HG03097 (cell line): ENCODE measurements around the gene SSR3.
A peak's percentile ranks its signal among the peaks of the same experiment; 100 is the strongest.

Source experiments
- ATAC-seq: cut with Tn5 transposase; IDR thresholded peaks from one replicate; pipeline ENCODE4 v1.9.1; 2021; ENCODE audit not compliant: unreplicated experiment, low FRiP score

SSR3 gene

GRCh38 chr3:156539802-156540201 lies 15.1 kb downstream of the SSR3 start:
- no peak for ATAC-seq

DNA sequence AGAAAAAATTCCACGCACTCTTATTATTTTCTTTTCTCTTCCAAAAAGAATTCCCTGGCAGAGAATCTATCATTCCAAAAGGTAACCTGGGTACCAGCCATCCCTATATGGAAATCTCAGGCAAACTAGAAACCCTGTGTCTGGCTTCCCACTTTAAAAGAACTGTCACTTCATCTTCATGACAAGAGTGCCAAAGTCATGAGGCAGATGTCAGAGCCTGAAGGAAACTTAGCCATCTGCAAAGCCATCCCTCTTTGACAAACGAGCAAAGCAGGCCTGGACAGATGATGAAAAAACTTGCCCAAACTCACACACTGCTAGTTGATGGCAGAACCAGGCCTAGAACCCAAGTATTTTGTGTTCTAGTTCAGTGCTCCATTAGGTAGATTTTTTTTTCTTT lies 15.9 kb downstream of the SSR3 start:
- ATAC-seq: no peak

DNA sequence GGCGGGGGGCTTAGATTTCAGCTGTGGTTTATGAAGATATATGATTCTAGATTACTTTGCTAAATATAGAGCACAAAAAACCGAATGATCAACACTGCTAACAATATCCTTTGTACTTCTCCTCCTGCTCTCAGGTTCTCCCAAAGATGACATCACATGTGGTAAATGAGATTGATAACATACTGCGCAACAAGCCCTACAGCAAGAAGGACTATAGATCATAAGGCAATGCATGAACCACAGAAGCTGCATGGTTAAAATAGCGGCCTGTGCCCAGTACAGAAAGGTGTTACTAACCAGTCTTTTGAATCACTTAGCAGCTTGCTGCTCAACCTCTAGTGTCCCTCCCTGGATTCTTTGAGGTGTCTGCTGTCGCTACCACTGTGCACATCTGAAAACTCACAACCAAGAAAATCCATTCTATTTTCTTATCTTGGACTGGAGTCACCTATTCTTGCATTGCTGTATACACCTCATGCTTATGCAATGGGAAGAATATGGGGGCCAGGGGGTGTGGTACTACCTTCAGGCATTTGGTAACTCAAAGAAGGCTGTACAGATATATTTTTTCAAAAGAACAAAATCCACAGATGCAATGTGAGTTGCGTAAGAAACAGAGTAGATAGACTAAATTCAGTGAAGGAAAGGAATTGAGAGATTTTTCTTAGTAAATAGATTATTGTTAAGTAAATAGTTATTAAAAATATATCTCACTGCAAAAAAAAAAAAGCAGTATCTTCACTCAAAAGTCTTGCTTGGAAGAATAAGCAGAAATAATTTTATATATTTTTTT lies 18.2 kb downstream of the SSR3 start:
- ATAC-seq: no peak

- no peak for ATAC-seq
These were observed 19.1 kb downstream of the SSR3 start for GRCh38 chr3:156535798-156536197.

DNA sequence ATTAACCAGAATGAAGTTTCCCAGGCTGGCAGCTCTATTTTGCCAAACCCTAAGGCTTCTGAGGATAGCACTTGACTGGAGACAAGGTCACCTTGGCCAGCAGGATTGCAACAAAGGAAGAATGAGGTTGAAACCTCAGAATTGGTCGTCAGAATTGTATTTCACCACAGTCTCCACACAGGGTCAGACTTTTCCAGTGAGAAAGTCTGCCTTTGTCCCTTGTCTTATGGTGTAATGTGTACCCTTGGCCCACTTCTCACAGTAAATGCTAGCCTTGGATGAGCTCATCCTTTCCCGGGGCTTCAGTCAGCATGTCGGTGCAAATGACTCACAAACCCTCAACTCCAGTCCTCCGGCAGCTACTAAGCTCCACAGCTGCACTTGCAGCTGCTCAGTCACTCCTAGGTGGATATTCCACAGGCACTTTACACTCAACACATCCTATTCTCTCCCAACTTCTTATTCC lies 19.7 kb downstream of the SSR3 start:
- no peak for ATAC-seq

DNA sequence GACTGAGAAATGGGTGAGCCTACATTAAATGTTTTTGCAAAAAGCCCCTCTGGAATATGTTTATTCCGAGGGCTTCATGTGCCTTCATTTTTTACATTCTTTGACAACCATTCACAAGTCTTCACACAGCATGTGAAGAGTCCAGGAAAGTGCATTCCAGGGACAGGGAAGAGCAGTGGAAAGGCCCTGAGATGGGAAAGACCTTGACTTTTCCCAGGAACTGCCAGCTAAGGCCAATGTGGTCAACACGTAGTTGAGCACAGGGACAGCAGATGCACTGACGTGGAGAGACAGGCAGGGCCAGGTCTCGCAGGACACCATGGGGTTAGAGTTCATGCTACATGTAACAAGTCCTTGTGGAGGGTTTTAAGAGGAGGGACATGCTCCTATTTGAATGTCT lies 21.7 kb downstream of the SSR3 start:
- ATAC-seq: no peak

GRCh38 chr3:156532730-156533129 lies 22.2 kb downstream of the SSR3 start:
- no peak for ATAC-seq

DNA sequence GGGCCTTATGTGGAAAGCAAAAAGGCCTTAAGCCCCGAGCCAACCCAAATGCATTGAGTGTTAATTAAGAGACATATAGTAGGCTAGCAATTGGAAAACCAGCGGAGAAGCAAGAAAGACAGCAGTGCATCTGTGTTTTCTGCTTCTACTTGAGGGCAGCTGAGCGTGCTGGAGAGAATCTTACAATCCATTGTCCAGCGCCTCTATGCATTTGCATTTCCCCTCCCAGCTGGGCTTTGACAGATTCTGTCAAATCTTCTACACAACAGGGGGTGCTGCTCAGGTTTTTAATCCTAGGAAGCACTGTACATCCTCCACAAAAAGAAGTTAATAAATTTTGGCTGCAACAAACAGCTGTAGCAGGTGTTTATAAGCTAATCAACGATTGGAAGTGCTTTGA lies 23.9 kb downstream of the SSR3 start:
- ATAC-seq: no peak

DNA sequence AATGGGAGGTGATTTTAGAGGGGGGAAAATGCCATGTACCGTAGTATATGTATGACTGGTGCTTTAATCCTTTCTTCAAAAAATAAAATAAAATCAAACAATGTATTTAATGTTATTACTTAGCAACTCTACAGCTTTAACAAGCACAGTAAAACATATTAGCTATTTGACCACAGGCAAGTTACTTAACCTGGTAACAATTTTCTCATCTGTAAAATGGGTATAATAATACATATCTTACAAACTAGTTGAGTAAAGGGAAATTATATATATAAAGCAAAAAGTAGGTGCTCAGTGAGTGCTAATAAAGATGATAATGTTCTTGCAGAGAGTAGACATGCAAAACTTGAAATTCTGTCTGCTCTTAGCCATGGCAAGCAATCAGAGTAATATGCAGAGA lies 27.9 kb downstream of the SSR3 start:
- ATAC-seq: no peak

GRCh38 chr3:156525808-156526207 lies 29.1 kb downstream of the SSR3 start:
- no peak for ATAC-seq

- ATAC-seq: no peak
These were observed 32.2 kb downstream of the SSR3 start for GRCh38 chr3:156522673-156523072.

DNA sequence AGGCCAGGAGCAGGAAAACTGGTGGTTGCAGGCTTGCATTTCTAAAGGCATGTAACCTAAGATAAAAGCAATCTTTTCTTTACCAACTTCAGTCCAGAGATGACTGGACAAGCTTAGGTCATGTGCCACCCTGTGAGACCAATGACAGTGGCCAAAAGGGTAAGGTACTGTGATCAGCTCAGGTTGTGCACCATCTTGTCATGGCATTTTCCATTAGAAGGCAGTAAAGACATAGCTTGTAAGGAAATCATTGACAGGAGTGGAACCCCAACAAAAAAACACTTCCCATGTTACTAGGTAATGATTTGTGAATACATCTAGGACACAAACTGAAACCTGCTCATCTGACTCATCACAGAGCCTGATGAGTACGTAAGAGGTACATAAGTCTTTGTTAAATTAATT lies 35.2 kb downstream of the SSR3 start:
- peak; percentile 67 for ATAC-seq

GRCh38 chr3:156518726-156519125 lies 36.2 kb downstream of the SSR3 start:
- ATAC-seq: no peak

DNA sequence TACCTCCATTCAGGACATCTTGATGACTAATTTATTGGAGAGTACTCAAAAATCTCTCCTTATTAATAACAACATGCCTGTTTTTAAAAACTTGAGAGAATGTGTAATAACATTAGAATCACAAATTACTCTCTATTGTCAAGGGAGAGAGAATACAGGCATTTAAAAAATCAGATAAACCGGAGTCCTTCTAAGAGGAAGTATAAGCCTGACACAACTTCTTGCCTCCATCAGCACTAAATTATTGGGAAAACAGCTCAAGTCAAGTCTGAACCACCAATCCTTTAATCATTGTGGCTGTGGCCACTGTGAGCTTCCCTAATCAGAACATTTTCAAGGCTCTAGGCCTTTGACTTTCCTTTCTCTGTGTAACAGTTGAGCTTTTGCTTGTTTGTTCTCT lies 38.0 kb downstream of the SSR3 start:
- no peak for ATAC-seq

- no peak for ATAC-seq
These were observed 38.6 kb downstream of the SSR3 start for GRCh38 chr3:156516284-156516683.

DNA sequence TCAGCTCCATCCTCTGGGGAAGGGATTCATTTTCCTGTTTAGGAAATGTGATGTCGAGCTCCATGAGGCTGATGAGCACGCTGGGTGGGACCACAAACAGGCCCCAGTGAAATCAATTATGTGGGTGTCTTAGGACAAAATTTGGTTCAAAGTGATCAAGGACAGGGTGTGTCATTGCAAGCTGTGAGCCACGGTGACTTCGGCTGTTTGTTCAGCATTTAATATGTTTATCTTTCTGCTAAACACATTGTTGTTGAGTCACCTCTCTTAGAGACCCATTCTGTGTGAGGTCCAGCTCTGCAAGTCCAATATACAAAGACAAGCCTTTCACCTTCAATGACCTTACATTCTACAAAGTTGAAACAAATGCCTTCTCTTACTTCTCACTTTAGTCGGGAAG lies 41.3 kb downstream of the SSR3 start:
- ATAC-seq: no peak

DNA sequence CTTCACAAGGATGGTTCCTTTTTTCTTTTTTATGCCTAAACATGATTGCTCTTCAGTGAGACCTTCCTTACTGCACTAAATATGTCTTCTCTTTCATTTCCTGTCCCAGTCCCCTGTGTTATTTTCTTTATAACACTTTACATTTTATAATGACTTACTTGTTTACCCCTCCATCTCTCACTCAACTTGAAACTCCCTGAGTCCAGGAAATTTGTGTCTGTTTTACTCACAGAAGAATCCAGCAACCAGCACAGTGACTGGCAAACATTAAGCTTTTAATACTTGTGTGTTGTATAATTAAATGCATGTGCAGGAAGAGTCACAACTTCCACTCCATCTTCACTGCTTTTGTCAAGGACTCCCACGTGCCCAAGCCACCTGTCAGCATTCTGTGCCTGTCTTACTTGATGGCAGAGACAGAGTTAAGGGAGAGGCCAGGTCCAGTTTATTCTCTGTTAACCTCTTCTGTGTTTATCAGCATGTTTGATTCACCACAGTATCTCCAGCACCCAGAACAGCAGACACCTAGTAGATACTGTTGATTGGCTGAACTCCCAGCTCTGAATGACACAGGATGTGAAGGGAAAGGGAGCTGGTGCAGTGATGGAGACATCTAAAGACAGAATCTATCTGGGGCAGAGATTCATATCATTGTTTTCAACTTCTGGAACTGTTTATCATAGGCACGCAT lies 42.8 kb downstream of the SSR3 start:
- no peak for ATAC-seq

- no peak for ATAC-seq
These were observed 45.4 kb downstream of the SSR3 start for GRCh38 chr3:156509189-156510174.

DNA sequence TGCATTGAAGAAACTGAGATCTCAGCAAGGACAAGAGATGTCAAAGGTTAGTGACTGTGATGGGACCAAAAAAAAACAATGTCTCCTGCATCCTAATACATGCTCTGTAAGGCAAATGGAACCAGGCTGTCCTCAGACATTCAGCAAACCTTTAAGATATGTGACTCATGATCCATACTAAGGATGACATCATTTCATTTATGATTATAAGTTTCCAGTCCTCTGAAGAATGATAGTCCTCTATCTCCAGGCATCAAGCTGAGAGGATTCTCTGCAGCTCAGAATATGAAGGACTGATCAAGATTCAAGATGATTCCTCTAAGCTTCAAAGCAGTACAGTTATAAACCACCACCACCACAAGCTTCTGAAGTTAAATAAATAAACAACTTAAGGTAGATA lies 47.6 kb downstream of the SSR3 start:
- no peak for ATAC-seq

DNA sequence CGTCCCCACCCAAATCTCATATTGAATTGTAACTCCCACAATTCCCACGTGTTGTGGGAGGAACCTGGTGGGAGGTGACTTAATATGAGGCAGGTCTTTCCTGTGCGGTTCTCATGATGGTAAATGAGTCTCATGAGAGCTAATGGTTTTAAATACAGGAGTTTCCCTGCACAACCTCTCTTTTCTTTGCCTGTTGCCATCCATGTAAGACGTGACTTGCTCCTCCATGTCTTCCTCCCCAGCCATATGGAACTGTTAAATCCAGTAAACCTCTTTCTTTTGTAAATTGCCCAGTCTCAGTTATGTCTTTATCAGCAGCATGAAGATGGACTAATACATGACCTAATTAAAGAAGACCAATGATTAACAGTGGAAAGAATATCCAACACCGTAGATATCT lies 56.6 kb downstream of the SSR3 start:
- ATAC-seq: no peak

DNA sequence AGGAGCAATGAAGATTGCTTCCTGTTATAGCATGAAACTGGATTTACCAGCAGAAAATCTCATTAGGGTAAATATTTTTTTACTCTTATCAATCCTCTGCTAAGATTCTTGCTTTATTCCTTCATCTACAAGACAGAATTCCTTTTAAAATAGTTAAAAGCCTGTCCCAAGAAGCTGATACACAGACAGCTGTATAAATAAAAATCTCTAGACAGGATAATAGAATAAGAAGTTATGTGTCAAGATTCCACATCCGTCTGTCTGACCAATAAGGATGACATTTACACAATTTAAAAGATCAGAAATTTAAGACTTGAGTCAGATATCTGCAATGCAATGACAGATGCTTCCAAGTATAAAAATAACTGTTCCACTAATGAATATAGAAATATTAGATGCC lies 57.6 kb downstream of the SSR3 start:
- ATAC-seq: no peak
